Neutrophil (primary cell): ENCODE data around the gene INCENP.

Experiments used
- H3K27ac ChIP-seq: fragments of 200-600 bp; sonication (generic); 2 replicates; pipeline ENCODE4 v1.5.1; 2016; ENCODE audit warnings: mild to moderate bottlenecking, moderate library complexity
- H3K27me3 ChIP-seq: fragments of 200-600 bp; sonication (generic); 2 replicates; pipeline ENCODE4 v1.6.0; 2016; ENCODE audit warnings: mild to moderate bottlenecking
- H3K36me3 ChIP-seq: fragments of 200-600 bp; sonication (generic); 2 replicates; pipeline ENCODE4 v1.5.1; 2017
- H3K4me1 ChIP-seq, 2 experiments: fragments of 200-600 bp in 1 of 2; sonication (generic) in 1 of 2; 1 replicate in 1 of 2; 2 replicates in 1 of 2; pipeline versions ENCODE4 v1.5.1 to v1.6.1; 2013 to 2016; ENCODE audit warnings: low read depth in 1 of 2, low read length in 1 of 2, mild to moderate bottlenecking in 1 of 2, moderate library complexity in 1 of 2; ENCODE audit not compliant: control insufficient read depth in 1 of 2, insufficient read depth in 1 of 2
- H3K4me3 ChIP-seq, 2 experiments: fragments of 200-600 bp in 1 of 2; sonication (generic) in 1 of 2; 1 replicate in 1 of 2; 2 replicates in 1 of 2; pipeline ENCODE4 v1.5.1; 2013 to 2016; ENCODE audit warnings: low read depth in 1 of 2, low read length in 1 of 2, mild to moderate bottlenecking in 1 of 2, moderate library complexity in 1 of 2
- H3K9me3 ChIP-seq: fragments of 200-600 bp; sonication (generic); 2 replicates; pipeline ENCODE4 v1.5.1; 2016
- TF ChIP-seq, protein P1 (sequence below): fragments of 200-600 bp; sonication (generic); IDR thresholded peaks from 2 replicates; pipeline ENCODE4 v1.5.1; 2016; ENCODE audit warnings: antibody characterized with exemption

Gene INCENP

DNA sequence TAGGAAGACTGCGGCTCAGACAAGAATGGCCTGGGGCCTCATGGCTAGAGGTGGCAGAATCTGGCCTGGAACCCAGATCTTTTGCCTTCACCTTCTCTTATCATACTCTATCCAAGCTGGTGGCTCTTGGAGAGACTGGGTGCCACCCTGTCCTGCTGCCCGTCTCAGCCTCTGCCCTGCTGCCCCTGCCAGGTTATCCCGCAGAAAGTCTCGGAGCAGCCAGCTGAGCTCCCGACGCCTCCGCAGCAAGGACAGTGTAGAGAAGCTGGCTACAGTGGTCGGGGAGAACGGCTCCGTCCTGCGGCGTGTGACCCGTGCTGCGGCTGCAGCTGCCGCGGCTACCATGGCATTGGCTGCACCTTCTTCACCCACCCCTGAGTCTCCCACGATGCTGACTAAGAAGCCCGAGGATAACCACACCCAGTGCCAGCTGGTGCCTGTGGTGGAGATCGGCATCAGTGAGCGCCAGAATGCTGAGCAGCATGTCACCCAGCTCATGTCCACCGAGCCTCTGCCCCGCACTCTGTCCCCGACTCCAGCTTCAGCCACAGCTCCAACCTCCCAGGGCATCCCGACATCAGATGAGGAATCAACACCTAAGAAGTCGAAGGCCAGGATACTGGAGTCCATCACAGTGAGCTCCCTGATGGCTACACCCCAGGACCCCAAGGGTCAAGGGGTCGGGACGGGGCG, 5.9 kb downstream of the INCENP start:
- H3K36me3 ChIP-seq, result peaks cover 57% of the 10 kb centered on the region
- no peak overlapping the region for H3K27ac ChIP-seq
- TF ChIP-seq, protein P1, sequence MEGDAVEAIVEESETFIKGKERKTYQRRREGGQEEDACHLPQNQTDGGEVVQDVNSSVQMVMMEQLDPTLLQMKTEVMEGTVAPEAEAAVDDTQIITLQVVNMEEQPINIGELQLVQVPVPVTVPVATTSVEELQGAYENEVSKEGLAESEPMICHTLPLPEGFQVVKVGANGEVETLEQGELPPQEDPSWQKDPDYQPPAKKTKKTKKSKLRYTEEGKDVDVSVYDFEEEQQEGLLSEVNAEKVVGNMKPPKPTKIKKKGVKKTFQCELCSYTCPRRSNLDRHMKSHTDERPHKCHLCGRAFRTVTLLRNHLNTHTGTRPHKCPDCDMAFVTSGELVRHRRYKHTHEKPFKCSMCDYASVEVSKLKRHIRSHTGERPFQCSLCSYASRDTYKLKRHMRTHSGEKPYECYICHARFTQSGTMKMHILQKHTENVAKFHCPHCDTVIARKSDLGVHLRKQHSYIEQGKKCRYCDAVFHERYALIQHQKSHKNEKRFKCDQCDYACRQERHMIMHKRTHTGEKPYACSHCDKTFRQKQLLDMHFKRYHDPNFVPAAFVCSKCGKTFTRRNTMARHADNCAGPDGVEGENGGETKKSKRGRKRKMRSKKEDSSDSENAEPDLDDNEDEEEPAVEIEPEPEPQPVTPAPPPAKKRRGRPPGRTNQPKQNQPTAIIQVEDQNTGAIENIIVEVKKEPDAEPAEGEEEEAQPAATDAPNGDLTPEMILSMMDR, result no peak
- no peaks in the 10 kb centered on the region for H3K27me3 ChIP-seq
- H3K4me3 ChIP-seq, result no peak overlapping the region
- H3K9me3 ChIP-seq, result no peaks in the 10 kb centered on the region
- H3K4me1 ChIP-seq, result peaks cover 10 to 12% of the 10 kb centered on the region in 2 experiments

DNA sequence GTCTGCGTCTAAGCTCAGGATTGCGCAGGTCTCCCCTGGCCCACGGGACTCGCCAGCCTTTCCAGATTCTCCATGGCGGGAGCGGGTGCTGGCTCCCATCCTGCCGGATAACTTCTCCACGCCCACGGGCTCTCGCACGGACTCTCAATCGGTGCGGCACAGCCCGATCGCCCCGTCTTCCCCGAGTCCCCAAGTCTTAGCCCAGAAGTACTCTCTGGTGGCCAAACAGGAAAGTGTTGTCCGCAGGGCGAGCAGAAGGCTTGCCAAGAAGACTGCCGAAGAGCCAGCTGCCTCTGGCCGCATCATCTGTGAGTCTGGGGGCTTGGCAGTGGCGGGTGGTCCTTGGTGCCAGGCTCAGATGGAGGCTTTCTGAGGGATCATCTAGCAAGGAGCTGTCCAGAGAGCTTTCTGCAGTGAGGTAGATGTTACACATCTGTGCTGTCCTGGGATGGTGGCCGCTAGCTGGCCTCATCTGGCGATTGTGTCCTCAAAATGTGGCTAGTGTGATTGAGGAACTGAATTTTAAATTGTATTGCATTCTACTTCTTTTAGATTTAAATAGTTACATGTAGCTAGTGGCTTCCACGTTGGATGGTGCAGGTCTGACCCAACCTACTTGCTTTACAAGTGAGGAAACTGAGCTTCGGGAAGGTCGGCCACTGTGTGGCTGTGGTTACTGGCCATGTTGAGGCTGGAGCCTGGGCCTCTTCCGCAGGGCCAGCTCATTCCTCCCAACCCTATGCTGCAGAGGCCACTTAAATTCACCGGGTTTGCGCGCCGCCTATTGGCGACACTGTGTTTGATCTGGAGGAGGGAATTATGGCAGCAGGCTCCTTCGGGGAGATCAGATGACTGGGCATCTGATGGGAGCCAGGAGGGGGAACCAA, 6.7 kb downstream of the INCENP start:
- Histone ChIP-seq H3K4me3 (no peak overlapping the region), H3K9me3 (no peaks in the 10 kb centered on the region), H3K36me3 (peaks cover 65% of the 10 kb centered on the region), H3K27ac (no peak overlapping the region), H3K27me3 (no peaks in the 10 kb centered on the region), H3K4me1 (peaks cover 2 to 4% of the 10 kb centered on the region in 2 experiments)
- TF ChIP-seq, protein P1, result no peak

DNA sequence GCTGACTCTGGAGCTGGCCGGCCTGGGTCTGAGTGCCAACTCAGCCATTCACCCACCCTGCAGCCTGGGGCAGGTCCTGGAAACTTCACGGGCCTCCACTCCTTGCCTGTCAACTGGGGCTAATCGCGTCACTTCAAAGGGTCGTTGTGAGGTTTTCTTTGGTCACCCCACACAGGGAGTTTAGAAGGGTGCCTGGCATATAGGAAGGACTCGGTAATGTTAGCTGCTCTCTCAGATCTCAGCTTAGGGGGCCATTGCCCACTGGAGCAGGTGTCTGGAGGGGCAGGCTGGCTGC, 7.3 kb downstream of the INCENP start:
- Histone ChIP-seq H3K4me3 (no peak overlapping the region), H3K27ac (no peak overlapping the region), H3K4me1 (no peaks in the 10 kb centered on the region), H3K9me3 (no peaks in the 10 kb centered on the region), H3K27me3 (no peaks in the 10 kb centered on the region), H3K36me3 (peaks cover 66% of the 10 kb centered on the region)
- TF ChIP-seq, protein P1, result no peak

DNA sequence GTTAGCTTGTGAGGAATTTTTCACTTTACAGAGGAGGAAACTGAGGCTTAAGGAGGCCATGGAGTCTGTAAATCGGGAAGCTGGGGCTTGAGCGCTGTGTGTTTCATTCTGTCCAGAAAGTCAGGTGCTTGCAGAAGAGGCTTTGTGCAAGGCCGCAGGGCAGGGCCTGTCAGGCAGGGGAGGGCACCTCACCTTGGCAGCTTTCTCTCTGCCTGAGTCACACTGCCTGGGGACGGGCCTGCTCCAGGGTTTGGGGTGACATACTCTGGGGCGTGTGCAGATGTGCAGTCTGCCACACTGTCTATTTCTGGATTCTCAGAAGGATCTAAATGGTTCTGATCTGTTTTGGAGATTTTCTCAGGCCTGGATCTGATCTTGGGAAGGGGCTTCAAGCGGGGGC, 8.4 kb downstream of the INCENP start:
- no peaks in the 10 kb centered on the region for H3K27me3 ChIP-seq
- H3K27ac ChIP-seq, result no peak overlapping the region

DNA sequence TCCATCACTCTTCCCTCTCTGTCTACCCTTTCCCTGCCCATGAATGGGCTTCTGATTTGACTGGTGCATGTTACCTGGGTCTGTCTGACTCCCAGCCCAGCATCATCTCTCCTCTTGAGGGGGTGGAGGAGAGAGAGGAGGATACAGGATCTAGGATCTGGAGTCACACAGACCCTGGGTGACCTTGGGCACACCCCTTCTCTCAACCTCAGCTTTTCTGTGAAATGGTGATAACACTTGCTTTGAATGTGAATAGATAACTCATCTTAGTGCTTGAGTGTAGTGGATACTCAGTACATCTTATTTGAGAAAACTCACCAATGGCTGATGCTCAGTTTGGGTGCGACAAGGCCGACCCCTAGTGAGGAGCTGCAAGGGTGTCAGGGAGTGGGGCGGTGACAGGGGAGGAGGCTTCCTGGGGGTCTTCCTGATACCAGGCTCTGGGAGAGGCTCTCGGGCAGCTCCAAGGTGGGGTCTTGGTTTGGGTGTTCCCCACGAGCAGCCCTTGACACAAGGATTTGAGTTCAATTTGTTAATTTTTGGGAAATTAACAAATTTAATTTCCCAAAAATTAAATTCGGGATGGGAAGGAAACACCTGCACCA, 9.0 kb downstream of the INCENP start:
- H3K27ac ChIP-seq, result no peak overlapping the region
- H3K4me3 ChIP-seq, result no peak overlapping the region
- peaks cover 78% of the 10 kb centered on the region for H3K36me3 ChIP-seq
- no peaks in the 10 kb centered on the region for H3K27me3 ChIP-seq
- H3K4me1 ChIP-seq, result no peaks in the 10 kb centered on the region
- no peaks in the 10 kb centered on the region for H3K9me3 ChIP-seq
- TF ChIP-seq, protein P1, result no peak

More for the DNA sequence above, 8.4 kb downstream of the INCENP start:
- Histone ChIP-seq H3K4me1 (no peaks in the 10 kb centered on the region), H3K9me3 (no peaks in the 10 kb centered on the region), H3K36me3 (peaks cover 72% of the 10 kb centered on the region), H3K4me3 (no peak overlapping the region)
- TF ChIP-seq, protein P1, result no peak
